Activated naive CD4-positive, alpha-beta T cell treated with anti-CD3 and anti-CD28 coated beads, Interleukin-2, amount 50 U/mL, for 24 hours (primary cell): ENCODE data around the gene EDEM3.
"Not testable (repeated sequence)": the region's sequence is repeated elsewhere in the genome, so short reads cannot be mapped to it uniquely, and the experiment has no call there.

Experiments used
- H3K27ac Mint-ChIP-seq: one replicate; pipeline ENCODE4 v1.8.0; 2021; ENCODE audit warnings: mild to moderate bottlenecking, mixed read lengths
- H3K27me3 Mint-ChIP-seq: one replicate; pipeline ENCODE4 v1.8.0; 2021; ENCODE audit warnings: mixed read lengths
- H3K36me3 Mint-ChIP-seq: one replicate; pipeline ENCODE4 v1.8.0; 2021; ENCODE audit warnings: mixed read lengths
- H3K4me1 Mint-ChIP-seq: one replicate; pipeline ENCODE4 v1.8.0; 2021; ENCODE audit warnings: mixed read lengths
- H3K4me3 Mint-ChIP-seq: one replicate; pipeline ENCODE4 v1.8.0; 2021; ENCODE audit warnings: mild to moderate bottlenecking, mixed read lengths
- H3K9me3 Mint-ChIP-seq: one replicate; pipeline ENCODE4 v1.8.0; 2021; ENCODE audit warnings: mixed read lengths

Gene EDEM3

DNA sequence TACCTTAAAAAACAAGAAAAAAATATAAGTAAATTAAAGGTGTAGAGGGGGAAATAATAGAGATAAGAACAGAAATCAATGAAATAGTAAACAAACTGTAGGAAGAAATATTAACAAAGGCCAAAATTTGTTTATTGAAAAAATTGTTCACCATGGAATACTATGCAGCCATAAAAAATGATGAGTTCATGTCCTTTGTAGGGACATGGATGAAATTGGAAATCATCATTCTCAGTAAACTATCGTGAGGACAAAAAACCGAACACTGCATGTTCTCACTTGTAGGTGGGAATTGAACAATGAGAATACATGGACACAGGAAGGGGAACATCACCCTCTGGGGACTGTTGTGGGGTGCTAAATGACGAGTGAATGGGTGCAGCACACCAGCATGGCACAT lies 75.2 kb downstream of the EDEM3 start:
- H3K9me3 Mint-ChIP-seq, H3K27ac Mint-ChIP-seq, H3K36me3 Mint-ChIP-seq, H3K4me1 Mint-ChIP-seq, H3K4me3 Mint-ChIP-seq, H3K27me3 Mint-ChIP-seq: not testable (repeated sequence)

- Mint-ChIP-seq H3K36me3 (peaks cover 4% of the 10 kb centered on the region), H3K9me3 (peaks cover 4% of the 10 kb centered on the region), H3K4me3 (no peak overlapping the region), H3K27me3 (peaks cover 6% of the 10 kb centered on the region), H3K4me1 (no peaks in the 10 kb centered on the region), H3K27ac (no peak overlapping the region)
These were observed 77.3 kb downstream of the EDEM3 start for GRCh38 chr1:184677344-184677743.

DNA sequence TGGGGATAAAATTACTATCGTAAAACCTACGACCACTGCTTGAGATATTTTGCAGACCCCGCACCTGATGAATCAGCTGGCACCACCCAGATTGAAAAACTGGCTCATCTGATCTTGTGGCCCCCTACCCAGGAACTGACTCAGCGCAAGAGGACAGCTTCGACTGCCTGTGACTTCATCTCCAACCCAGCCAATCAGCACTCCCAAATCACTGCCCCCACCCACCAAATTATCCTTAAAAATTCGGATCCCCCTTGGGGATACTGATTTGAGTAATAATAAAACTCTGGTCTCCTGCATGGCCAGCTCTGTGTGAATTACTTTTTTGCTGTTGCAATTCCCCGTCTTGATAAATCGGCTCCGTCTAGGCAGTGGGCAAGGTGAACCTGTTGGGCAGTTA lies 81.4 kb downstream of the EDEM3 start:
- no peak overlapping the region for H3K27ac Mint-ChIP-seq
- H3K9me3 Mint-ChIP-seq = no peaks in the 10 kb centered on the region
- H3K4me3 Mint-ChIP-seq = no peak overlapping the region
- no peaks in the 10 kb centered on the region for H3K36me3 Mint-ChIP-seq
- peaks cover 11% of the 10 kb centered on the region for H3K27me3 Mint-ChIP-seq
- no peaks in the 10 kb centered on the region for H3K4me1 Mint-ChIP-seq

DNA sequence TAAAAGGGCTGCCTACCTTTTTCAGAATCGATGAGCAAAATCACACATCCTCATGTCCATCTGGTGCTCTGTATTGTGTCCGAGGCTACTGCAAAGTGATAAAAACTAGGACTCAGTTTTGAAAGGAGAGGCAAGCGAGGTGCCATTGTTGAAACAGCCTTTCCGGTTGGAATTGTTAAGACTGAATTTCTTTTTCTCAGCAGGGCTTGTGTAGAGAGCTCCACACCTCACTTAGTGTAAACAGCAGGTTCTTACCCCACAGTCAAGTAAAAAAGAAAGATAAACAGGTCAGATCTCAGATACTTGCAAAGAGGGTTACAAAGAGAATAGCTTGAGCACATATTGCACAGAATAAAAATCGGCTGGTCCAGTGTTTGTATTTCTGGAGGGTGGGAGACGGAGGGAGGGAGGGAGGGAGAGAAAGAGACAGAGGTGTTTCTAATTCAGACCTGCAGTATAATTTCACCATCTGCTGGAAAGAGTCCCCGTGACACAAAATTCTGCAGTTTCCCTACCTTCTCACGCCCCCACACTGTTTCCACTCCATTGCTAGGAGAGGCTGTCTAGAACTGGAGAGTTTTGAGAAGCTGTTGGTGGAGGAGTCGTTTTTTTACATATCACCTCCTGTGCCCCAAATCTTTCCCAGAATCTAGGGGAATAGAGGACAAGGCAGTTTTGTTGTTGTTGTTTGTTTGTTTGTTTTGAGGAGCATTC lies 82.5 kb downstream of the EDEM3 start:
- Mint-ChIP-seq H3K4me1 (no peaks in the 10 kb centered on the region), H3K9me3 (no peaks in the 10 kb centered on the region), H3K27me3 (peaks cover 11% of the 10 kb centered on the region), H3K36me3 (no peaks in the 10 kb centered on the region), H3K27ac (no peak overlapping the region), H3K4me3 (no peak overlapping the region)

- no peaks in the 10 kb centered on the region for H3K4me1 Mint-ChIP-seq
- no peaks in the 10 kb centered on the region for H3K36me3 Mint-ChIP-seq
- H3K27ac Mint-ChIP-seq = no peak overlapping the region
- no peak overlapping the region for H3K4me3 Mint-ChIP-seq
- peaks cover 19% of the 10 kb centered on the region for H3K27me3 Mint-ChIP-seq
- no peaks in the 10 kb centered on the region for H3K9me3 Mint-ChIP-seq
These were observed 85.3 kb downstream of the EDEM3 start for GRCh38 chr1:184669391-184669790.

GRCh38 chr1:184665360-184665759 lies 89.3 kb downstream of the EDEM3 start:
- Mint-ChIP-seq H3K36me3 (no peaks in the 10 kb centered on the region), H3K9me3 (no peaks in the 10 kb centered on the region)

GRCh38 chr1:184664661-184665060 lies 90.0 kb downstream of the EDEM3 start:
- Mint-ChIP-seq H3K4me1 (peaks cover 4% of the 10 kb centered on the region), H3K9me3 (no peaks in the 10 kb centered on the region), H3K4me3 (no peak overlapping the region), H3K27me3 (peaks cover 17% of the 10 kb centered on the region), H3K27ac (no peak overlapping the region), H3K36me3 (no peaks in the 10 kb centered on the region)

More at GRCh38 chr1:184665360-184665759, 89.3 kb downstream of the EDEM3 start:
- no peak overlapping the region for H3K27ac Mint-ChIP-seq
- H3K4me1 Mint-ChIP-seq = peaks cover 4% of the 10 kb centered on the region
- H3K4me3 Mint-ChIP-seq = no peak overlapping the region
- peaks cover 17% of the 10 kb centered on the region for H3K27me3 Mint-ChIP-seq

- Mint-ChIP-seq H3K4me1 (peaks cover 4% of the 10 kb centered on the region), H3K36me3 (no peaks in the 10 kb centered on the region), H3K4me3 (no peak overlapping the region), H3K27ac (no peak overlapping the region), H3K27me3 (peaks cover 17% of the 10 kb centered on the region), H3K9me3 (no peaks in the 10 kb centered on the region)
These were observed 90.5 kb downstream of the EDEM3 start for GRCh38 chr1:184664042-184664660.

DNA sequence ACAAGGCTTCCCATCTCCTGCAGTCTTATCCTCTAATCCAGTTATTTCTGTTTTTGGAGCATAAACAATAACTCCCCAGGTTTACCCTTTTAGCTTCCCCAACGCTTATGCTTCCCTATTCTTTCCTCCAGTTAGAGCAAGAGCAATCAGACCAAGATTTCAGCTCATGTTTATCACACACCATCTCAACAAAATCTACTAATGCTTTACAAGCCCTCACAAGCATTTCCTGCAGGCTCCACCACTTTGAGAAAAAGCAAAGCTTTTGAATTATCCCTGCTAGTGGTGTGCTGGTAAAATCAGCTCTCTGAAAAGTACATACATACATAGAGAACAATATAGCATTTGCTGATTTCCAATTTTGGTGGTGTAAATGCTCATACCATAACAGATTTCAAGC lies 92.9 kb downstream of the EDEM3 start:
- no peaks in the 10 kb centered on the region for H3K9me3 Mint-ChIP-seq
- no peak overlapping the region for H3K4me3 Mint-ChIP-seq
- peaks cover 4% of the 10 kb centered on the region for H3K4me1 Mint-ChIP-seq
- no peaks in the 10 kb centered on the region for H3K36me3 Mint-ChIP-seq
- H3K27ac Mint-ChIP-seq = no peak overlapping the region
- peaks cover 13% of the 10 kb centered on the region for H3K27me3 Mint-ChIP-seq

- Mint-ChIP-seq H3K27me3 (peaks cover 13% of the 10 kb centered on the region), H3K4me3 (no peak overlapping the region), H3K27ac (no peak overlapping the region), H3K4me1 (peaks cover 4% of the 10 kb centered on the region), H3K9me3 (no peaks in the 10 kb centered on the region), H3K36me3 (no peaks in the 10 kb centered on the region)
These were observed 94.0 kb downstream of the EDEM3 start for GRCh38 chr1:184660462-184661191.

- H3K4me1 Mint-ChIP-seq = no peaks in the 10 kb centered on the region
These were observed 96.6 kb downstream of the EDEM3 start for GRCh38 chr1:184658055-184658454.

GRCh38 chr1:184656221-184656620 lies 98.4 kb downstream of the EDEM3 start:
- Mint-ChIP-seq H3K27me3 (peaks cover 10% of the 10 kb centered on the region), H3K4me1 (no peaks in the 10 kb centered on the region), H3K9me3 (no peaks in the 10 kb centered on the region), H3K36me3 (no peaks in the 10 kb centered on the region), H3K27ac (no peak overlapping the region), H3K4me3 (no peak overlapping the region)

More at GRCh38 chr1:184658055-184658454, 96.6 kb downstream of the EDEM3 start:
- no peak overlapping the region for H3K27ac Mint-ChIP-seq
- H3K27me3 Mint-ChIP-seq = peaks cover 2% of the 10 kb centered on the region
- no peaks in the 10 kb centered on the region for H3K9me3 Mint-ChIP-seq
- H3K4me3 Mint-ChIP-seq = no peak overlapping the region
- no peaks in the 10 kb centered on the region for H3K36me3 Mint-ChIP-seq

- Mint-ChIP-seq H3K27ac (no peak overlapping the region), H3K27me3 (peaks cover 10% of the 10 kb centered on the region), H3K36me3 (no peaks in the 10 kb centered on the region), H3K9me3 (no peaks in the 10 kb centered on the region), H3K4me3 (no peak overlapping the region), H3K4me1 (no peaks in the 10 kb centered on the region)
These were observed 99.5 kb downstream of the EDEM3 start for GRCh38 chr1:184655185-184655584.

DNA sequence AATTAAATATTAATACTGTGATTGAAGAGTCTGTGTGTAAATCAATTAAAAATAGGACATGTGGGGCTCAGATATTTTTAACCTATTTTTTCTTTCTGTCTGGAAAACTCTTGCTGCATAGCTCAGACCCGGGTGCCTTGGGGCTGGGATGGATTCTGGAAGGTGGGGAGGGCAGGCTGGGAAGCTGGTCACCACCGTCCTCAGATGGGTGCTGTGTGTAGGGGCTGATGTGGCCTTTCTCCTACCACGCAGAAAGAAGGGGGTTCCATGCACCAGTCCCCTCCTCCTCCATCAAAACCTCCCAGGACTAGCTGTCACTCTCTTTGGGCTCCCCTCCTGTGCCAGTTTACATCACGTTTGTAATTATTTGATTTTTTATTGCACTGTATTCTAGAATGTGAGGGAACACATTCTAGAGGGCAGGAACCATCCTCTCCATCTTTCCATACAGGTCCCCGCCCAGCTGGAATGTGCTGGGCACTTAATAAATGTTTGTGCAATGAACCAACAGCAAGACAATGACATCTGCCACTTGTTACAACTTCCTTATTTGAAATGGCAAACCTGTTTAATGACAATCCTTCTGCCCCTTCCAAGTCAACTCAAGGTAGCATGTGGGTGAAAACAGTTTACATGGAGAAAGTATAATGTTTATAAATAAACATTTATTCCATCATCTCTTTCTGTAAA lies 104.3 kb downstream of the EDEM3 start:
- H3K4me1 Mint-ChIP-seq = no peaks in the 10 kb centered on the region
- peaks cover 10% of the 10 kb centered on the region for H3K27me3 Mint-ChIP-seq
- H3K9me3 Mint-ChIP-seq = no peaks in the 10 kb centered on the region
- H3K27ac Mint-ChIP-seq = no peak overlapping the region
- no peaks in the 10 kb centered on the region for H3K36me3 Mint-ChIP-seq
- no peak overlapping the region for H3K4me3 Mint-ChIP-seq

GRCh38 chr1:184649451-184649888 lies 105.2 kb downstream of the EDEM3 start:
- Mint-ChIP-seq H3K27ac (no peak overlapping the region), H3K27me3 (peaks cover 11% of the 10 kb centered on the region), H3K9me3 (no peaks in the 10 kb centered on the region), H3K4me1 (no peaks in the 10 kb centered on the region), H3K4me3 (no peak overlapping the region), H3K36me3 (no peaks in the 10 kb centered on the region)

DNA sequence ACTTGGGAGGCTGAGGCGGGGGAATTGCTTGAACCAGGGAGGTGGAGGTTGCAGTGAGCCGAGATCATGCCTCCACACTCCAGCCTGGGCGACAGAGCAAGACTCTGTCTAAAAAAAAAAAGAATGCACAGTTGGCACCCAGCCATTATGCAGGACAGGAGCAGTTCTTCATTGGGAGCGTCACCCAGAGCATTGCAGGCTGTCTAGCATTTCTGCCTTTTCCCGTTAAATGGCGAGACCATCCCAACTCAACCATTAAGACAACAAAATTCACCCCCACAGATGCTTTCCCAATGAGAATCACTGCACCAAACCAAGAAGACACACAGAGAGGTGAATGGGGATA lies 105.8 kb downstream of the EDEM3 start:
- Mint-ChIP-seq H3K27me3 (peaks cover 12% of the 10 kb centered on the region), H3K4me3 (no peak overlapping the region), H3K4me1 (no peaks in the 10 kb centered on the region), H3K27ac (no peak overlapping the region), H3K36me3 (no peaks in the 10 kb centered on the region), H3K9me3 (no peaks in the 10 kb centered on the region)
